Breast epithelium (tissue), 4 donors: ENCODE measurements around the gene AOC1. TPM values are rescaled to one million over a fixed set of nuclear protein-coding genes. Genes with fewer than 3 reads are reported as not detected.

Source experiments
- DNase-seq, 2 donors: peaks; one replicate each; pipeline ENCODE4 v3.0.0-alpha.2; 2019; ENCODE audit warnings: low spot score in 2 of 2
- H3K27ac ChIP-seq, 2 donors: fragments of 200-600 bp; sonication (generic) in 1 of 2; one replicate each; pipeline ENCODE4 v1.5.1; 2016 to 2019; ENCODE audit warnings: mild to moderate bottlenecking in 1 of 2
- H3K27me3 ChIP-seq, 2 donors: fragments of 200-600 bp; sonication (generic) in 1 of 2; one replicate each; pipeline versions ENCODE4 v1.5.1 to v1.6.0; 2017 to 2019; ENCODE audit warnings: control low read depth in 1 of 2, mild to moderate bottlenecking in 1 of 2
- H3K36me3 ChIP-seq: fragments of 200-600 bp; one replicate; pipeline ENCODE4 v1.5.1; 2019
- H3K4me1 ChIP-seq, 2 donors: fragments of 200-600 bp; sonication (generic); one replicate each; pipeline ENCODE4 v1.5.1; 2016 to 2019; ENCODE audit warnings: control low read depth in 1 of 2
- H3K4me3 ChIP-seq, 3 donors: fragments of 200-600 bp; sonication (generic); 1 replicate in 2 of 3; 2 replicates in 1 of 3; pipeline ENCODE4 v1.5.1; 2016 to 2019; ENCODE audit warnings: mild to moderate bottlenecking in 3 of 3, moderate library complexity in 2 of 3
- H3K9me3 ChIP-seq, 2 donors: fragments of 200-600 bp; sonication (generic) in 1 of 2; one replicate each; pipeline ENCODE4 v1.5.1; 2016 to 2019; ENCODE audit warnings: control low read depth in 1 of 2
- POLR2A ChIP-seq: fragments of 450-650 bp; IDR thresholded peaks from one replicate; pipeline ENCODE4 v1.6.1; 2016; ENCODE audit warnings: antibody characterized with exemption, mild to moderate bottlenecking, moderate library complexity
- POLR2AphosphoS5 ChIP-seq, 3 donors: sonication (generic); formaldehyde crosslinking; IDR thresholded peaks; one replicate each; pipeline ENCODE4 v1.6.1; 2017; ENCODE audit warnings: antibody characterized with exemption in 3 of 3
- intact Hi-C: fragments of 100-400 bp; cut with DNase I; formaldehyde crosslinking; loops from one replicate; pipeline ENCODE4 v1.15.1; 2023; ENCODE audit warnings: low total_unique reads
- total RNA-seq, 3 donors: library from RNA; depleted of rRNA; stranded (reverse); fragments of >200 nt; gene quantifications; one replicate each; pipeline ENCODE4 v1.1.0, GENCODE V29; 2016
- TF ChIP-seq, protein P1 (sequence below), 3 donors: fragments of 450-650 bp; IDR thresholded peaks; one replicate each; pipeline ENCODE4 v1.5.1; 2016 to 2017; ENCODE audit warnings: antibody characterized with exemption in 3 of 3, mild to moderate bottlenecking in 3 of 3, moderate library complexity in 3 of 3

AOC1 gene
- total RNA-seq, 3 donors from 2014 or later = 2.3 TPM; not detected in 2

DNA sequence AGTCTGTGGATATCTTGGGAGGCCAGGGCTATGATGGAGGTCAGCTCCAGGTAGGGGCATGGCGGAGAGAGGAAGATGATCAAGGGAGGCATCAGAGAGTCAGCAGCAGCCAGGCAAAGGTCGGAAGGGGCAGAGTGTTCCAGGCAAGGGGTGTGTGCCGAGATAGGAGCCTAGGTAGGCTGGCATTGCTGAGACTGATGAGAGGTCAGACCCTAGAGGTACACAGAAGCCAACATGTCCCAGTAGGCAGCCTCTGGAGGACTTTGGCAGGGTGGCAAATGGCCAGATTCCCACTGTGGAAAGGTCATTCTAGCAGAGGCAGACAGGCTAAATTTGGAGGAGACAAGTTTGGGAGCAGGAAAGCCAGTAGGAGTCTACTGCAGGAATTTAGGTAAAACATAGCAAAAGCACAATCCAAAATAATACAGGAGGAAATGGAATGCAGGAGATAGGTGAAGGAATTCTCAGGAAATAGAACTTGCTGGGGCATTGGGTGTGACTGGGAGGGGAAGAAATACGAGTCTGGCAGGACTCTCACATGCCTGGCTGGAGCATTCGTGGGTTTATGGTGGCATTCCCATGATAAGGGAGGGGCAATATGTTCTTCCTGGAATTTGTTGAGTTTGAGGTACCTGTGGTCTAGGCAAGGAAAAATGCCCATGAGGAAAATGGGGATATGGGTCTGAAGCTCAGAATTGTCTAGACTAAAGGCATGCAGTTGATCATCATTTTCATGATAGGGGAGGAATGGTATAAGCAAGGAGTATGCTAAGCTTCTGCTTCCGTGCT, 26.1 kb upstream of the AOC1 start:
- TF ChIP-seq, protein P1, sequence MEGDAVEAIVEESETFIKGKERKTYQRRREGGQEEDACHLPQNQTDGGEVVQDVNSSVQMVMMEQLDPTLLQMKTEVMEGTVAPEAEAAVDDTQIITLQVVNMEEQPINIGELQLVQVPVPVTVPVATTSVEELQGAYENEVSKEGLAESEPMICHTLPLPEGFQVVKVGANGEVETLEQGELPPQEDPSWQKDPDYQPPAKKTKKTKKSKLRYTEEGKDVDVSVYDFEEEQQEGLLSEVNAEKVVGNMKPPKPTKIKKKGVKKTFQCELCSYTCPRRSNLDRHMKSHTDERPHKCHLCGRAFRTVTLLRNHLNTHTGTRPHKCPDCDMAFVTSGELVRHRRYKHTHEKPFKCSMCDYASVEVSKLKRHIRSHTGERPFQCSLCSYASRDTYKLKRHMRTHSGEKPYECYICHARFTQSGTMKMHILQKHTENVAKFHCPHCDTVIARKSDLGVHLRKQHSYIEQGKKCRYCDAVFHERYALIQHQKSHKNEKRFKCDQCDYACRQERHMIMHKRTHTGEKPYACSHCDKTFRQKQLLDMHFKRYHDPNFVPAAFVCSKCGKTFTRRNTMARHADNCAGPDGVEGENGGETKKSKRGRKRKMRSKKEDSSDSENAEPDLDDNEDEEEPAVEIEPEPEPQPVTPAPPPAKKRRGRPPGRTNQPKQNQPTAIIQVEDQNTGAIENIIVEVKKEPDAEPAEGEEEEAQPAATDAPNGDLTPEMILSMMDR (IDR thresholded peaks at IDR 0.05) = no peak
- TF ChIP-seq POLR2A = no peak
- no peak for TF ChIP-seq POLR2AphosphoS5 (IDR thresholded peaks at IDR 0.05)
- Histone ChIP-seq H3K4me3 (no peak overlapping the region), H3K9me3 (no peaks in the 10 kb centered on the region), H3K4me1 (no peaks in the 10 kb centered on the region), H3K27ac (no peak overlapping the region), H3K27me3 (no peaks in the 10 kb centered on the region), H3K36me3 (no peaks in the 10 kb centered on the region)
- intact Hi-C loops = no loop called here
- DNase-seq = no peak

DNA sequence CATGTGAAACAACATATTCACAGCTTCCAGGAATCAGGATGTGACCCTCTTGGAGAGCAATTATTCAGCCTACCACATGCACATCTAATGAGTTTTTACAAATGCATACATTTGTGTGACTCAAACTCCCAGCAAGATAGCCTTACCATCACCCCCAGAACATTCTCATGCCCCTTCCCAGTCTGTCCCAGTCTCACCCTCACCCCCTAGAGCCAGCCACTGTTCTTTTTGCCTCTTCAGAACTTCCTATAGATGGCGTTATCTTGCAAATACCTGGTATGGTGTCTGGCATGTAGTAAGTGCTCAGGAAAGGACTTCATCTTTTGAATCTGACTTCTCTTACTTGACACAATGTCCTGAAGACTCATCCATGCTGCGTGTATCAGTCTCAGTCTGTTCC, 23.9 kb upstream of the AOC1 start:
- Histone ChIP-seq H3K27ac (no peak overlapping the region), H3K9me3 (no peaks in the 10 kb centered on the region), H3K4me3 (no peak overlapping the region), H3K4me1 (no peaks in the 10 kb centered on the region), H3K36me3 (no peaks in the 10 kb centered on the region), H3K27me3 (no peaks in the 10 kb centered on the region)
- intact Hi-C loops = no loop called here
- no peak for DNase-seq
- no peak for TF ChIP-seq POLR2AphosphoS5 (IDR thresholded peaks at IDR 0.05)
- TF ChIP-seq, protein P1 (IDR thresholded peaks at IDR 0.05) = no peak
- TF ChIP-seq POLR2A = no peak

DNA sequence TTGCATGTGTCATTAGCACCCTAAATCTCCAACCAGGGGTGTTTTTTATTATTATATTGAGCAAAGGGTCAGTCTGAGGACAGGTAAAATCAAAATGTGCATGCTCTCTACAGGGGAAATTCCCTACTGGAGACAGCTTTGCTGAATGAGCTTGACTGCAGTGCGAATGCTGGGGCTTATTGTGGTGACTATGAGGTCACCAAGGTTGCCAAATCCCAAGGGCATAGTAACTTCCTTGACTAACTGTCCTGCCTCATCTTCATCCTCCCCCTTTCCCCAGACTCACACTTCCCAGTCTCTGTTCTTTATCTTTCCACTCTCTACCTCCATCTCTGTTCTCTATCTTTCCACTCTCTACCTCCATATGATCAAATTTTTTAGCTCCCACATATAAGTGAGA, 22.9 kb upstream of the AOC1 start:
- no peaks in the 10 kb centered on the region for H3K36me3 ChIP-seq
- no peaks in the 10 kb centered on the region for H3K9me3 ChIP-seq
- no peaks in the 10 kb centered on the region for H3K4me1 ChIP-seq
- no peak overlapping the region for H3K4me3 ChIP-seq
- H3K27me3 ChIP-seq = no peaks in the 10 kb centered on the region
- H3K27ac ChIP-seq = no peak overlapping the region
- no peak for DNase-seq
- intact Hi-C loops = no loop called here
- no peak for TF ChIP-seq POLR2A
- TF ChIP-seq, protein P1 (IDR thresholded peaks at IDR 0.05) = no peak
- no peak for TF ChIP-seq POLR2AphosphoS5 (IDR thresholded peaks at IDR 0.05)

DNA sequence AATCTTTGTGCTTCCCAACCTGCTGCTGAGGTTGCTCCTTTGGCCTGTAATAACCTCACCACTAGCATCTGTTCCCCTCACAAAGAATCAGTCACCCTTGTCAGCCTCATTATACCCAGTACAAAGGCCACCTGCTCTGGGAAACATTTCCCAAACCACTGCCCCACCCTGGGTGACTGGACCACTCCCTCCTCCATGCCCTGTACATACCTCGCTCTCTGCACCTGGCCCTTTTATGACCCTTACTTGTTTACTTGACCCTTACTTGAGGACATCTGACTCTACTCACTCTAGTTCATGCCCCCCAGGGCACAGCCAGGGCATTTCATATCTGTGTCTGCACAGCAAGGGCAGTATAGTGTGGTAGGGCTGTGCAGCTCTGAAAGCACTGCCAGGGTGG, 21.4 kb upstream of the AOC1 start:
- no peak overlapping the region for H3K27ac ChIP-seq
- no peaks in the 10 kb centered on the region for H3K4me1 ChIP-seq
- DNase-seq = no peak
- TF ChIP-seq POLR2AphosphoS5 (IDR thresholded peaks at IDR 0.05) = no peak
- TF ChIP-seq, protein P1 (IDR thresholded peaks at IDR 0.05) = no peak
- no peak for TF ChIP-seq POLR2A
- no peak overlapping the region for H3K4me3 ChIP-seq
- intact Hi-C loops = no loop called here
- no peaks in the 10 kb centered on the region for H3K36me3 ChIP-seq
- H3K27me3 ChIP-seq = peaks cover 0 to 3% of the 10 kb centered on the region in 2 donors
- no peaks in the 10 kb centered on the region for H3K9me3 ChIP-seq

DNA sequence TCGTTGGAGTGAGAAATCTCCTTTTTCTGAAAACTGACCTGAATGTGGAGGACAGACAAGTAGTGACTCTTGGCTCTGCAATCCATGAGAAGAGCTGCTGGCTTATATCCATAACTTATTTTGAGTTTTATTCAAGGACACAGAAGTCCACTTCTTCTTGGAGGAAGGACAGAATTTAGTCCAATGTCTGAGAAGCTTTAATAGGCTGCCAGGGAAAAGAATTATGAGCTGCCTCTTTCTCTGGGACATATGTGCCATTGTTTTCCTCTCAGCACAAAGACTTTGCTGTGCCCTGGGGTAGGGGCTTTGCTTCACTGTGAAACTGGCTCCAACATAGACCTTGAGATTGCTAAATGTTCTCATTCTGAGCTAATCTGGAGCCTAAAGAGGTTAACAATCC, 20.5 kb upstream of the AOC1 start:
- H3K4me3 ChIP-seq = no peak overlapping the region
- H3K27ac ChIP-seq = no peak overlapping the region
- H3K36me3 ChIP-seq = no peaks in the 10 kb centered on the region
- H3K4me1 ChIP-seq = no peaks in the 10 kb centered on the region
- TF ChIP-seq, protein P1 (IDR thresholded peaks at IDR 0.05) = no peak
- TF ChIP-seq POLR2A (no peak), POLR2AphosphoS5 (IDR thresholded peaks at IDR 0.05) (no peak)
- intact Hi-C loops = no loop called here
- DNase-seq = no peak
- H3K27me3 ChIP-seq = peaks cover 0 to 3% of the 10 kb centered on the region in 2 donors
- H3K9me3 ChIP-seq = no peaks in the 10 kb centered on the region
